GM23248 (cell line): ENCODE results near the gene GLB1L3.

ENCODE experiments used
- EZH2 ChIP-seq: fragments of 200-600 bp; sonication (generic); IDR thresholded peaks from 2 replicates; pipeline ENCODE4 v1.6.1; 2018; ENCODE audit warnings: antibody characterized with exemption, mild to moderate bottlenecking; ENCODE audit not compliant: insufficient read depth, poor library complexity, severe bottlenecking
- EZH2phosphoT487 ChIP-seq: fragments of 200-600 bp; sonication (generic); IDR thresholded peaks from 2 replicates; pipeline ENCODE4 v1.6.1; 2018; ENCODE audit warnings: antibody characterized with exemption, moderate library complexity, mild to moderate bottlenecking, low read depth; ENCODE audit not compliant: insufficient read depth

DNA sequence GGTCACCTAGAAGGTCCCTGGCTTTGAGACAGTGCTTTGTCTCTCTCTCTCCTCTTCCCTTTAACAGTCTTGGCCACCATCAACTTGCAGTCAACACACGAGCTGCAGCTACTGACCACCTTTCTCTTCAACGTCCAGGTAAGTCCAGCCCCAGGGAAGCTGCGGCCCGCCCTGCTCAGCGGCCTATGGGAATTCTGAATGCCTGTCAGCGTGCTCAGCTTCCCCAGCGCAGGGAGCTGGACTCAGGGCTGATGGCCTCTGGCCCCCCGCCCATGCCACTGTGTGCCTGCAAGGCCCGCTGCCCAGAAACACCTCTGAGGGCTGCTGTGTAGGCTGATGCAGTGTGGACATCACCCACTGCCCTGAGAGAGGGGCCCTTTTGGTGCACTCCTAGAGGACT, 88.1 kb downstream of the GLB1L3 start:
- TF ChIP-seq EZH2, result no peak
- TF ChIP-seq EZH2phosphoT487, result no peak
